GM23248 (cell line): ENCODE data around the gene INO80D. TPM values are rescaled to one million over a fixed set of nuclear protein-coding genes. Genes with fewer than 3 reads are reported as not detected.

Experiments
- DNase-seq: peaks from one replicate; pipeline ENCODE4 v3.0.0-alpha.2; 2015
- H2AFZ ChIP-seq: fragments of 200-600 bp; sonication (generic); 2 replicates; pipeline ENCODE4 v1.6.1; 2016; ENCODE audit warnings: antibody characterized with exemption
- H3F3A ChIP-seq: fragments of 200-600 bp; sonication (generic); 2 replicates; pipeline ENCODE4 v1.6.1; 2016; ENCODE audit warnings: mild to moderate bottlenecking, antibody characterized with exemption, mixed run types; ENCODE audit not compliant: insufficient read depth
- H3K27ac ChIP-seq: fragments of 200-600 bp; sonication (generic); 2 replicates; pipeline ENCODE4 v1.5.1; 2016; ENCODE audit warnings: mild to moderate bottlenecking
- H3K27me3 ChIP-seq: fragments of 200-600 bp; sonication (generic); replicated peaks from 2 replicates; pipeline ENCODE4 v1.6.1; 2016; ENCODE audit warnings: mild to moderate bottlenecking; ENCODE audit not compliant: insufficient read depth
- H3K36me3 ChIP-seq: fragments of 200-600 bp; sonication (generic); 2 replicates; pipeline ENCODE4 v1.6.1; 2016; ENCODE audit warnings: low read depth, mild to moderate bottlenecking
- H3K4me1 ChIP-seq: fragments of 200-600 bp; sonication (generic); 2 replicates; pipeline ENCODE4 v1.6.1; 2016; ENCODE audit warnings: mild to moderate bottlenecking; ENCODE audit not compliant: insufficient read depth
- H3K4me2 ChIP-seq: fragments of 200-600 bp; sonication (generic); one replicate; pipeline ENCODE4 v1.6.1; 2016; ENCODE audit warnings: mild to moderate bottlenecking; ENCODE audit not compliant: unreplicated experiment
- H3K4me3 ChIP-seq: fragments of 200-600 bp; sonication (generic); 2 replicates; pipeline ENCODE4 v1.5.1; 2016; ENCODE audit warnings: mild to moderate bottlenecking
- H3K79me2 ChIP-seq: fragments of 200-600 bp; sonication (generic); 2 replicates; pipeline ENCODE4 v1.6.1; 2016; ENCODE audit warnings: mild to moderate bottlenecking; ENCODE audit not compliant: insufficient read depth
- H3K9ac ChIP-seq: fragments of 200-600 bp; sonication (generic); 2 replicates; pipeline ENCODE4 v1.6.1; 2016; ENCODE audit warnings: mild to moderate bottlenecking
- H3K9me2 ChIP-seq: fragments of 200-600 bp; sonication (generic); 2 replicates; pipeline ENCODE4 v1.6.1; 2016; ENCODE audit warnings: mixed run types, mild to moderate bottlenecking, moderate library complexity; ENCODE audit not compliant: insufficient read depth
- H3K9me3 ChIP-seq: fragments of 200-600 bp; sonication (generic); one replicate; pipeline ENCODE4 v1.6.1; 2017; ENCODE audit warnings: low read depth
- H4K20me1 ChIP-seq: fragments of 200-600 bp; sonication (generic); 2 replicates; pipeline ENCODE4 v1.6.0; 2016; ENCODE audit not compliant: insufficient read depth
- EZH2 ChIP-seq: fragments of 200-600 bp; sonication (generic); IDR thresholded peaks from 2 replicates; pipeline ENCODE4 v1.6.1; 2018; ENCODE audit warnings: antibody characterized with exemption, mild to moderate bottlenecking; ENCODE audit not compliant: insufficient read depth, poor library complexity, severe bottlenecking
- EZH2phosphoT487 ChIP-seq: fragments of 200-600 bp; sonication (generic); IDR thresholded peaks from 2 replicates; pipeline ENCODE4 v1.6.1; 2018; ENCODE audit warnings: antibody characterized with exemption, moderate library complexity, mild to moderate bottlenecking, low read depth; ENCODE audit not compliant: insufficient read depth
- WGBS, 2 experiments: methylation state at CpG; one replicate each; pipeline ENCODE4 v1.1.6; 2015 to 2017; ENCODE audit warnings: low lambda C conversion rate in 2 of 2, low coverage in 1 of 2; ENCODE audit errors: missing lambda C conversion rate in 2 of 2; 5-methylcytosine and 5-hydroxymethylcytosine counted together
- in situ Hi-C: fragments of 300-500 bp; cut with MboI; formaldehyde crosslinking; loops from 2 replicates; pipeline ENCODE4 v1.15.0; 2020
- polyA plus RNA-seq: library from polyadenylated mRNA; unstranded; fragments of >200 nt; fragmentation: Nextera tagmentation; extraction: Ambion mirVana; gene quantifications from 2 replicates; pipeline ENCODE4 v1.2.1, GENCODE V29; 2016
- total RNA-seq: library from RNA; depleted of rRNA; stranded (reverse); fragments of >200 nt; shearing (Covaris generic); gene quantifications from 2 replicates; pipeline ENCODE4 v1.2.3, GENCODE V29; 2014

Gene INO80D
- total and polyA plus RNA-seq, 2 experiments from 2014 or later = 3.4 to 4.8 TPM

- Histone ChIP-seq H3K79me2 (no peaks in the 10 kb centered on the region), H3K27ac (no peak overlapping the region), H3K9ac (no peak overlapping the region), H3F3A (peaks cover 4% of the 10 kb centered on the region; the same call in 1 of the 2 replicates), H3K9me3 (no peaks in the 10 kb centered on the region), H3K4me3 (no peak overlapping the region), H3K36me3 (peaks cover 12% of the 10 kb centered on the region; the same call in 1 of the 2 replicates), H3K4me1 (peaks cover 4% of the 10 kb centered on the region; the same call in 1 of the 2 replicates), H3K9me2 (no peaks in the 10 kb centered on the region), H3K4me2 (no peak overlapping the region), H2AFZ (no peak overlapping the region), H3K27me3 (no peaks in the 10 kb centered on the region), H4K20me1 (no peaks in the 10 kb centered on the region)
- WGBS, 2 experiments = 96 to 100% methylated on average over 2 of the region's 2 CpGs
- TF ChIP-seq EZH2phosphoT487 (no peak), EZH2 (no peak)
- in situ Hi-C loops = no loop called here
- DNase-seq = no peak
Observed at GRCh38 chr2:205998583-205998982, 87.4 kb downstream of the INO80D start.

GRCh38 chr2:205996161-205996560 is 89.8 kb downstream of the INO80D start:
- no peak for TF ChIP-seq EZH2phosphoT487
- H3K9ac ChIP-seq = no peak overlapping the region
- H3K4me1 ChIP-seq = no peaks in the 10 kb centered on the region
- in situ Hi-C loops = no loop called here
- no peaks in the 10 kb centered on the region for H3K27me3 ChIP-seq
- H3K9me3 ChIP-seq = no peaks in the 10 kb centered on the region
- peaks cover 13% of the 10 kb centered on the region; the same call in 1 of the 2 replicates for H3K36me3 ChIP-seq
- no peaks in the 10 kb centered on the region for H3K9me2 ChIP-seq
- no peak for DNase-seq
- H3F3A ChIP-seq = peaks cover 4% of the 10 kb centered on the region; the same call in 1 of the 2 replicates
- no peak overlapping the region for H3K4me2 ChIP-seq
- H2AFZ ChIP-seq = no peak overlapping the region
- H3K27ac ChIP-seq = no peak overlapping the region
- no peaks in the 10 kb centered on the region for H3K79me2 ChIP-seq
- no peaks in the 10 kb centered on the region for H4K20me1 ChIP-seq
- H3K4me3 ChIP-seq = no peak overlapping the region

- Histone ChIP-seq H3K4me1 (no peaks in the 10 kb centered on the region), H2AFZ (no peak overlapping the region), H3K9me2 (no peaks in the 10 kb centered on the region), H3F3A (peaks cover 4% of the 10 kb centered on the region; the same call in 1 of the 2 replicates), H3K79me2 (no peaks in the 10 kb centered on the region), H3K27me3 (no peaks in the 10 kb centered on the region), H3K4me3 (no peak overlapping the region), H3K27ac (no peak overlapping the region), H3K4me2 (no peak overlapping the region), H3K36me3 (peaks cover 13% of the 10 kb centered on the region; the same call in 1 of the 2 replicates), H4K20me1 (no peaks in the 10 kb centered on the region), H3K9ac (no peak overlapping the region), H3K9me3 (no peaks in the 10 kb centered on the region)
- DNase-seq = no peak
- TF ChIP-seq EZH2 = no peak
- TF ChIP-seq EZH2phosphoT487 = no peak
- 95 to 100% methylated on average over 1 of the region's 1 CpG for WGBS, 2 experiments
- in situ Hi-C loops = no loop called here
Observed at GRCh38 chr2:205995260-205995659, 90.7 kb downstream of the INO80D start.

GRCh38 chr2:205994344-205994743 is 91.6 kb downstream of the INO80D start:
- DNase-seq = no peak
- in situ Hi-C loops = no loop called here
- Histone ChIP-seq H3K9me2 (no peaks in the 10 kb centered on the region), H3K79me2 (no peaks in the 10 kb centered on the region), H2AFZ (no peak overlapping the region), H3K4me1 (no peaks in the 10 kb centered on the region), H3F3A (peaks cover 4% of the 10 kb centered on the region; the same call in 1 of the 2 replicates), H3K4me2 (no peak overlapping the region), H3K9ac (no peak overlapping the region), H3K27me3 (no peaks in the 10 kb centered on the region), H4K20me1 (no peaks in the 10 kb centered on the region), H3K36me3 (peaks cover 13% of the 10 kb centered on the region; the same call in 1 of the 2 replicates), H3K4me3 (no peak overlapping the region), H3K9me3 (no peaks in the 10 kb centered on the region), H3K27ac (no peak overlapping the region)
- WGBS, 2 experiments = 94 to 100% methylated on average over 2 of the region's 2 CpGs
- TF ChIP-seq EZH2phosphoT487 = no peak
- no peak for TF ChIP-seq EZH2

- H3K79me2 ChIP-seq = no peaks in the 10 kb centered on the region
- H3K4me3 ChIP-seq = no peak overlapping the region
- H3K9ac ChIP-seq = no peak overlapping the region
- no peaks in the 10 kb centered on the region for H3K9me2 ChIP-seq
- 93 to 100% methylated on average over 2 of the region's 2 CpGs for WGBS, 2 experiments
- no peak overlapping the region for H2AFZ ChIP-seq
- DNase-seq = no peak
- no peak overlapping the region for H3K4me2 ChIP-seq
- peaks cover 10% of the 10 kb centered on the region; the same call in 1 of the 2 replicates for H3K36me3 ChIP-seq
- H3K27ac ChIP-seq = no peak overlapping the region
- no peaks in the 10 kb centered on the region for H3K27me3 ChIP-seq
- in situ Hi-C loops = no loop called here
- no peaks in the 10 kb centered on the region for H3K4me1 ChIP-seq
- no peaks in the 10 kb centered on the region for H4K20me1 ChIP-seq
- no peaks in the 10 kb centered on the region for H3K9me3 ChIP-seq
- no peaks in the 10 kb centered on the region for H3F3A ChIP-seq
- TF ChIP-seq EZH2 (no peak), EZH2phosphoT487 (no peak)
Observed at GRCh38 chr2:205990104-205990503, 95.9 kb downstream of the INO80D start.
